Activated CD8-positive, alpha-beta T cell treated with anti-CD3 and anti-CD28 coated beads for 36 hours (primary cell): ENCODE measurements around the gene CHSY1. TPM values are rescaled to one million over a fixed set of nuclear protein-coding genes. Genes with fewer than 3 reads are reported as not detected.

Experiments used
- ATAC-seq: fragments of 200-7000 bp; cut with Tn5 transposase; one replicate; pipeline ENCODE4 v1.10.0; 2021; ENCODE audit warnings: mild to moderate bottlenecking, moderate library complexity
- CTCF ChIA-PET: fragments of 350-600 bp; sonication (Branson Sonifier 250); formaldehyde crosslinking; loops from one replicate; lab custom pipeline; 2021; ENCODE audit warnings: antibody characterized with exemption; lab: Charles Lee
- POLR2A ChIA-PET: fragments of 350-600 bp; sonication (Branson Sonifier 250); formaldehyde crosslinking; loops from one replicate; lab custom pipeline; 2021; ENCODE audit warnings: antibody characterized with exemption; lab: Charles Lee
- DNase-seq: peaks from one replicate; pipeline ENCODE4 v3.0.0-alpha.2; 2020
- H3K27ac Mint-ChIP-seq: one replicate; pipeline ENCODE4 v1.8.0; 2021; ENCODE audit warnings: mild to moderate bottlenecking, mixed read lengths
- H3K27me3 Mint-ChIP-seq: one replicate; pipeline ENCODE4 v1.8.0; 2021; ENCODE audit warnings: mixed read lengths
- H3K36me3 Mint-ChIP-seq: one replicate; pipeline ENCODE4 v1.8.0; 2021; ENCODE audit warnings: low read depth, mixed read lengths
- H3K4me1 Mint-ChIP-seq: one replicate; pipeline ENCODE4 v1.8.0; 2021; ENCODE audit warnings: low read depth, mixed read lengths
- H3K4me3 Mint-ChIP-seq: one replicate; pipeline ENCODE4 v1.8.0; 2021; ENCODE audit warnings: mild to moderate bottlenecking, moderate library complexity, mixed read lengths
- H3K9me3 Mint-ChIP-seq: one replicate; pipeline ENCODE4 v1.8.0; 2021; ENCODE audit warnings: mixed read lengths
- CTCF ChIP-seq: fragments of 200-600 bp; IDR thresholded peaks from one replicate; pipeline ENCODE4 v1.8.0; 2022; ENCODE audit warnings: antibody characterized with exemption, mild to moderate bottlenecking
- intact Hi-C: fragments of 100-400 bp; cut with micrococcal nuclease; formaldehyde crosslinking; loops from one replicate; pipeline ENCODE4 v1.10.0; 2022
- total RNA-seq, 2 experiments: library from RNA; stranded (reverse); gene quantifications; one replicate each; pipeline ENCODE4 v1.2.3, GENCODE V29; 2021

Gene CHSY1
- total RNA-seq, 2 experiments from 2014 or later = 57.9 to 58.3 TPM

DNA sequence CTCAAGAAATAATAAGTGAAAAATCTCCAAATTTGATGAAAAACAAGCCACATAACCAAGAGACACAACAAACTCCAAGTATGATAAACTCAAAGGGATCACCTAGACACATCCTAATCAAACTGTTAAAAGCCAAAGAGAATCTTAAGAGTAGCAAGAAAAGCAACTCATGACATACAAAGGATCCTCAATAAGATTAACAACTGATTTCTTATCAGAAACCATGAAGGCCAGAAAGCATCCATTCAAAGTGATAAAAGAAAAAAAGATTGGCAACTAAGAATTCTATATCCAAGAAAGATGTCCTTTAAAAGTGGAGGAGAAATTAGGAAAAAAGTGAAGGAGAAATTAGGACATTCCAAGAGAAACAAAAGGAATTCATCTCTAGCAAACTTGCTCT, 23.5 kb downstream of the CHSY1 start:
- Mint-ChIP-seq H3K9me3 (peaks cover 15% of the 10 kb centered on the region), H3K4me3 (no peak overlapping the region), H3K27ac (peak overlapping the region; percentile 73), H3K4me1 (peaks cover 72% of the 10 kb centered on the region), H3K36me3 (peaks cover 77% of the 10 kb centered on the region), H3K27me3 (no peaks in the 10 kb centered on the region)
- CTCF ChIA-PET = no interaction called here
- DNase-seq = no peak
- POLR2A ChIA-PET = no interaction called here
- intact Hi-C loops = no loop called here
- no peak for ATAC-seq
- no peak for TF ChIP-seq CTCF

- no peak overlapping the region for H3K27ac Mint-ChIP-seq
- peaks cover 15% of the 10 kb centered on the region for H3K9me3 Mint-ChIP-seq
- H3K4me3 Mint-ChIP-seq = no peak overlapping the region
- H3K4me1 Mint-ChIP-seq = peaks cover 69% of the 10 kb centered on the region
- no peak for TF ChIP-seq CTCF
- no peaks in the 10 kb centered on the region for H3K27me3 Mint-ChIP-seq
- CTCF ChIA-PET = no interaction called here
- DNase-seq (no peak), ATAC-seq (no peak)
- peaks cover 59% of the 10 kb centered on the region for H3K36me3 Mint-ChIP-seq
- POLR2A ChIA-PET = interaction anchor here (1.0 to 1.1 kb wide), 2 partner anchors 10 to 21 kb away, joined by 3 read pairs; no protein-coding TSS in a partner anchor
- intact Hi-C loops = no loop called here
These were observed 26.2 kb downstream of the CHSY1 start for GRCh38 chr15:101225658-101226057.

DNA sequence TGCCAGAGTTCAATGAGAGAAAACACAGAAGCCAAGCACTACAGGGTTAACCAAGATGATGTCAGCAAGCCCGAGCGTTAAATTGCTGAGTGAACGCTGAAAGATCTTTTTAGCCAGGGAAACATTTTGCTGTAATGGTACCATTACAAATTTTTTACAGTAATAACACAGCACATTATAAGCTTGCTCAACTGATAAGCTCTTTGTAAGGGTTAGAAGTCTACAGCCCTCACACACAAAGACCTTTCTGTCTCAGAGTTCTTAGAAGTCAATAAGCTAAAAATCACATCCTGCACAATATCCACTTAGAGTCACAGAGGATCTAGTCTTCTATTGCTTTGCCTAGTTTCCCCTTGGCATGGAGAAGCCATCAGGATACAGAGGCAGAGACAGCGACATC, 29.9 kb downstream of the CHSY1 start:
- Mint-ChIP-seq H3K9me3 (no peaks in the 10 kb centered on the region), H3K36me3 (peaks cover 53% of the 10 kb centered on the region), H3K4me3 (no peak overlapping the region), H3K4me1 (peaks cover 64% of the 10 kb centered on the region), H3K27ac (peak overlapping the region; percentile 6), H3K27me3 (no peaks in the 10 kb centered on the region)
- CTCF ChIA-PET = interaction anchor here (1.3 kb wide), 1 partner anchor 9 kb away, joined by 3 read pairs; no protein-coding TSS in a partner anchor
- TF ChIP-seq CTCF = no peak
- ATAC-seq (no peak), DNase-seq (no peak)
- POLR2A ChIA-PET = interaction anchor here (0.8 to 1.6 kb wide), 4 partner anchors 11 to 46 kb away, joined by 3 to 4 read pairs (median 4); no protein-coding TSS in a partner anchor
- intact Hi-C loops = no loop called here

- Mint-ChIP-seq H3K4me1 (peaks cover 66% of the 10 kb centered on the region), H3K27ac (no peak overlapping the region), H3K9me3 (no peaks in the 10 kb centered on the region), H3K27me3 (no peaks in the 10 kb centered on the region), H3K36me3 (peaks cover 49% of the 10 kb centered on the region), H3K4me3 (no peak overlapping the region)
- TF ChIP-seq CTCF = no peak
- ATAC-seq = no peak
- DNase-seq = no peak
- intact Hi-C loops = no loop called here
- POLR2A ChIA-PET = no interaction called here
- CTCF ChIA-PET = no interaction called here
These were observed 31.8 kb downstream of the CHSY1 start for GRCh38 chr15:101220060-101220459.

DNA sequence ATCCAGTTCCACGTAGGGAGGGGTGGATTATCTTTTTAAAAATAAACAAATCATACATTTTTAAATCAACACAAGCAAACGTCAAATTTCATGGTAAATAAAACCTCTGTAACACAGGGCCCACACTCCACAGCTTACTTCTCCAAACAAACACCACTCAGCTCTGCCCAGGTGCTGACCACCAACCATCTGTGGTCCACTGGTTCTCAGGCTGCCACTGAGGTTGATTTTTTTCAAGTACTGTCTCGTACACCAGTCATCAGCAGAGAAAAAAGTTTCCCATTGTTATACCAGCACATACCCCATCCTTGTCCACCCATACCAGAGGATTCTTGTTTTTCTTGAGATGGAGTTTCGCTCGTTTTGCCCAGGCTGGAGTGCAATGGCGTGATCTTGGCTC, 32.4 kb downstream of the CHSY1 start:
- H3K27me3 Mint-ChIP-seq = no peaks in the 10 kb centered on the region
- H3K27ac Mint-ChIP-seq = no peak overlapping the region
- ChIA-PET CTCF (no interaction called here), POLR2A (no interaction called here)
- no peak for TF ChIP-seq CTCF
- ATAC-seq = no peak
- no peak for DNase-seq
- H3K4me1 Mint-ChIP-seq = peaks cover 63% of the 10 kb centered on the region
- H3K4me3 Mint-ChIP-seq = no peak overlapping the region
- intact Hi-C loops = no loop called here
- peaks cover 45% of the 10 kb centered on the region for H3K36me3 Mint-ChIP-seq
- H3K9me3 Mint-ChIP-seq = no peaks in the 10 kb centered on the region
